A673 (cell line): Measurements from ENCODE around the gene ARL4D. TPM values are rescaled to one million over a fixed set of nuclear protein-coding genes. Genes with fewer than 3 reads are reported as not detected.
"Not testable (repeated sequence)": the region's sequence is repeated elsewhere in the genome, so short reads cannot be mapped to it uniquely, and the experiment has no call there.

Source experiments
- BruUV-seq: library from RNA; stranded (reverse); fragments of 400-500 nt; replicated peaks from 2 replicates; lab custom pipeline; 2021; lab: Mats Ljungman, UMichigan
- CTCF ChIA-PET: fragments of 300-600 bp; sonication (Branson Sonifier 250); formaldehyde crosslinking; loops from one replicate; lab custom pipeline; 2022; ENCODE audit warnings: antibody characterized with exemption; lab: Charles Lee
- POLR2A ChIA-PET: fragments of 300-600 bp; sonication (Branson Sonifier 250); formaldehyde crosslinking; loops from one replicate; lab custom pipeline; 2022; ENCODE audit warnings: antibody characterized with exemption; ENCODE audit not compliant: low non-redundant PET; lab: Charles Lee
- DNase-seq: peaks from one replicate; pipeline ENCODE4 v3.0.0-alpha.2; 2015; ENCODE audit warnings: low spot score
- H3K27ac ChIP-seq: fragments of 200-600 bp; sonication (generic); 2 replicates; pipeline ENCODE4 v1.5.1; 2016; ENCODE audit warnings: mixed run types, low read depth, mild to moderate bottlenecking, mixed read lengths, antibody characterized with exemption, low read length; ENCODE audit not compliant: poor library complexity, severe bottlenecking
- H3K27me3 ChIP-seq: fragments of 200-600 bp; sonication (generic); replicated peaks from 2 replicates; pipeline ENCODE4 v1.6.1; 2017; ENCODE audit warnings: mixed run types, low read depth, mild to moderate bottlenecking, mixed read lengths, antibody characterized with exemption, low read length; ENCODE audit not compliant: insufficient read depth, poor library complexity
- H3K36me3 ChIP-seq: fragments of 200-600 bp; sonication (generic); 2 replicates; pipeline ENCODE4 v1.6.1; 2016; ENCODE audit warnings: mixed run types, mild to moderate bottlenecking, mixed read lengths, antibody characterized with exemption, low read length; ENCODE audit not compliant: insufficient read depth, poor library complexity, severe bottlenecking
- H3K4me1 ChIP-seq: fragments of 200-600 bp; sonication (generic); 2 replicates; pipeline ENCODE4 v1.6.1; 2017; ENCODE audit warnings: mixed run types, mild to moderate bottlenecking, mixed read lengths, antibody characterized with exemption, low read length; ENCODE audit not compliant: insufficient read depth, poor library complexity, severe bottlenecking
- H3K4me3 ChIP-seq: fragments of 200-600 bp; sonication (generic); 2 replicates; pipeline ENCODE4 v1.5.1; 2016; ENCODE audit warnings: low read depth, mixed run types, mild to moderate bottlenecking, mixed read lengths, low read length; ENCODE audit not compliant: poor library complexity, severe bottlenecking
- H3K9me3 ChIP-seq: fragments of 200-600 bp; sonication (generic); 2 replicates; pipeline ENCODE4 v1.6.1; 2016; ENCODE audit warnings: mixed run types, low read depth, mild to moderate bottlenecking, mixed read lengths, antibody characterized with exemption, low read length; ENCODE audit not compliant: poor library complexity, severe bottlenecking
- EZH2 ChIP-seq: fragments of 200-600 bp; sonication (generic); IDR thresholded peaks from 2 replicates; pipeline ENCODE4 v1.6.1; 2017; ENCODE audit warnings: borderline replicate concordance, low read depth, mild to moderate bottlenecking, mixed read lengths, antibody characterized with exemption, low read length; ENCODE audit not compliant: poor library complexity, severe bottlenecking
- intact Hi-C: fragments of 100-400 bp; cut with micrococcal nuclease; formaldehyde crosslinking; loops from one replicate; pipeline ENCODE4 v1.10.0; 2022; ENCODE audit not compliant: unreplicated experiment
- total RNA-seq: library from RNA; stranded (reverse); gene quantifications from 2 replicates; pipeline ENCODE4 v1.2.3, GENCODE V29; 2021
- TF ChIP-seq, protein P1 (sequence below): fragments of 300-800, 200-600 bp; sonication (generic); conservative IDR thresholded peaks from 2 replicates; pipeline ENCODE4 v1.5.1; 2017; ENCODE audit warnings: low read depth, mild to moderate bottlenecking, antibody characterized with exemption, low read length, moderate library complexity, mixed read lengths

Gene ARL4D
- total RNA-seq, 1 experiment from 2014 or later: 4.3 TPM

DNA sequence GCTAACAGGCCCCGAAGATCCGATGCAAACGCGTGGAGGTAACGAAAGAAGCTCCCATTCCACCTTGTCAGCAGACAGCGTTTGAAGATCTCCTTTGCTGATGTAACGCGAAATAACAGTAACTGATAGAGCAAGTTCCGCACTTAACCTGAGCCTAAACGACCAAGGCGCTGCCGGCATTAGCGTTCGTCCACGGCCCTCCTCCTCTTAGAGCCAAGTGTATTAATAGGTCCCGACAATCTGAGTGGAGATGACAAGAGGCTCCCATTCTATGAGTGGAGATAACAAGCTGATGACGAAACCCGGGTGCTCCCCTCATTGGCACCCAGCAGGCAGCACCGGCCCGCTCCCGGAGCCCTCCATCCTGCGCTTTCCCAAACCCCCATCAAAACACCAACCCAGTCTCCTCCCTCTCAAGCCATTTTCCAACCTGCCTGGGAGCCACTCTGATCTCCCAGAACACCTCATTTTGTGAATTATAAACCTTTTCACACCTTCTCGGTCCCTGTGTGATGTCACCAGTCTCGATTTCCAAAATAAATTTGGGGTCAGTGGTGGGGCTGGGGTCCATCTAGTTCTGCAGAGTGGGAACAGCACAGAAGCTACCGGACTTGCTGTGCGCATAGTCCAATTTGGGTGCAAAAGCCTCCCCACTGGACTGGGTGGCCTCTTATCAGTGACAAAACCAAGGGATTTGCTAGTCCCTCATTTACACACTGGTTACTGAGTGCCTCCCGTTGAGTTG lies 35.4 kb upstream of the ARL4D start:
- H3K27me3 ChIP-seq: no peaks in the 10 kb centered on the region
- no peaks in the 10 kb centered on the region for H3K9me3 ChIP-seq
- no peaks in the 10 kb centered on the region for H3K36me3 ChIP-seq
- CTCF ChIA-PET: no interaction called here
- no peak for DNase-seq
- peaks cover 16% of the 10 kb centered on the region for H3K4me1 ChIP-seq
- no peak overlapping the region for H3K4me3 ChIP-seq
- POLR2A ChIA-PET: no interaction called here
- H3K27ac ChIP-seq: no peak overlapping the region
- intact Hi-C loops: no loop called here
- BruUV-seq: no TSS peak
- TF ChIP-seq EZH2: no peak
- TF ChIP-seq, protein P1, sequence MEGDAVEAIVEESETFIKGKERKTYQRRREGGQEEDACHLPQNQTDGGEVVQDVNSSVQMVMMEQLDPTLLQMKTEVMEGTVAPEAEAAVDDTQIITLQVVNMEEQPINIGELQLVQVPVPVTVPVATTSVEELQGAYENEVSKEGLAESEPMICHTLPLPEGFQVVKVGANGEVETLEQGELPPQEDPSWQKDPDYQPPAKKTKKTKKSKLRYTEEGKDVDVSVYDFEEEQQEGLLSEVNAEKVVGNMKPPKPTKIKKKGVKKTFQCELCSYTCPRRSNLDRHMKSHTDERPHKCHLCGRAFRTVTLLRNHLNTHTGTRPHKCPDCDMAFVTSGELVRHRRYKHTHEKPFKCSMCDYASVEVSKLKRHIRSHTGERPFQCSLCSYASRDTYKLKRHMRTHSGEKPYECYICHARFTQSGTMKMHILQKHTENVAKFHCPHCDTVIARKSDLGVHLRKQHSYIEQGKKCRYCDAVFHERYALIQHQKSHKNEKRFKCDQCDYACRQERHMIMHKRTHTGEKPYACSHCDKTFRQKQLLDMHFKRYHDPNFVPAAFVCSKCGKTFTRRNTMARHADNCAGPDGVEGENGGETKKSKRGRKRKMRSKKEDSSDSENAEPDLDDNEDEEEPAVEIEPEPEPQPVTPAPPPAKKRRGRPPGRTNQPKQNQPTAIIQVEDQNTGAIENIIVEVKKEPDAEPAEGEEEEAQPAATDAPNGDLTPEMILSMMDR: no peak

DNA sequence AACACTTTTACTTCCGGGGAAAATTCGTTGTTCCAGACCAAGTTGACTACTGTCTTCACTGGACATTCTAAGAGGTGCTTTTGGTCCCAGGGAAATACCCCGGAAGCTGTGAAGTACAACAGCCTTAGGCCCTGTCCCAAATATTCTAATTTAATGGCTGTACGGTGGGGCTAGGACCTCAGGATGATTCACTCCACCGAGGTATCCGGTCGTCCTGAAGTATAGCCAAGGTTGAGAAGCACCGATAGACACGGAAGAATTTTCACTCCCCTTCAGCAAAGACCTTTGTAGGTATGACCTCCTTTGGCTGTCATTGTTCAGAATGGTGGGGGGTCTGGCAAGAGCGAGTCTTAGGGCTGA lies 34.9 kb upstream of the ARL4D start:
- BruUV-seq: no TSS peak
- Histone ChIP-seq H3K4me1 (peaks cover 16% of the 10 kb centered on the region), H3K9me3 (no peaks in the 10 kb centered on the region), H3K4me3 (no peak overlapping the region), H3K27ac (no peak overlapping the region), H3K36me3 (no peaks in the 10 kb centered on the region), H3K27me3 (no peaks in the 10 kb centered on the region)
- CTCF ChIA-PET: no interaction called here
- no peak for DNase-seq
- intact Hi-C loops: no loop called here
- no peak for TF ChIP-seq EZH2
- TF ChIP-seq, protein P1: no peak
- POLR2A ChIA-PET: no interaction called here

DNA sequence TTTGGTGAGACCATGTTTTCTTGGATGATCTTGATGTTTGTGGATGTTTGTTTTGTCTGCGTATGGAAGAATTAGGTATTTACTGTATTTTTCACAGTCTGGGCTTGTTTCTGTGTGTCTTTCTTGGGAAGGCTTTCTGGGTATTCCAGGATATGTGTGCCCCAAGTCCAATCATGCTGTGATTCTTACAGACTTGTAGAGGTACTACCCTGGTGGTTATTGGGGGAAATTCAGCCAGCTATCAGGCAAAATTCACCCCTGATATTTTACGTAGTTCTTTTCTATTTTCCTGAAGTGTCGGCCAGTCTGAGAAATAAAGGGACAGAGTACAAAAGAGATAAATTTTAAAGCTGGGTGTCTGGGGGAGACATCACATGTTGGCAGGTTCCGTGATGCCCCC lies 33.4 kb upstream of the ARL4D start:
- BruUV-seq: no TSS peak
- DNase-seq: no peak
- TF ChIP-seq, protein P1: no peak
- TF ChIP-seq EZH2: no peak
- peaks cover 16% of the 10 kb centered on the region for H3K4me1 ChIP-seq
- POLR2A ChIA-PET: no interaction called here
- CTCF ChIA-PET: no interaction called here
- no peaks in the 10 kb centered on the region for H3K27me3 ChIP-seq
- H3K27ac ChIP-seq: no peak overlapping the region
- no peak overlapping the region for H3K4me3 ChIP-seq
- no peaks in the 10 kb centered on the region for H3K36me3 ChIP-seq
- intact Hi-C loops: no loop called here
- no peaks in the 10 kb centered on the region for H3K9me3 ChIP-seq

DNA sequence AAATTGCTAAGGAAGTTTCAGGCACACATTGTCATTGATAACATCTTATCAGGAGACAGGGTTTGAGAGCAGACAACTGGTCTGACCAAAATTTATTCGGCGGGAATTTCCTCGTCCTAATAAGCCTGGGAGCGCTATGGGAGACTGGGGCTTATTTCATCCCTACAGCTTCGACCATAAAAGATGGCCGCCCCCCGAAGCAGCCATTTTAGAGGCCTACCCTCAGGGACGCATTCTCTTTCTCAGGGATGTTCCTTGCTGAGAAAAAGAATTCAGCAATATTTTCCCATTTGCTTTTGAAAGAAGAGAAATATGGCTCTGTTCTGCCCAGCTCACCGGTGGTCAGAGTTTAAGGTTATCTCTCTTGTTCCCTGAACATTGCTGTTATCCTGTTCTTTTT lies 32.9 kb upstream of the ARL4D start:
- DNase-seq, H3K9me3 ChIP-seq, H3K27me3 ChIP-seq, intact Hi-C loops, POLR2A ChIA-PET, H3K36me3 ChIP-seq, H3K4me3 ChIP-seq, BruUV-seq, H3K27ac ChIP-seq, CTCF ChIA-PET: not testable (repeated sequence)
- H3K4me1 ChIP-seq: peaks cover 16% of the 10 kb centered on the region
